HFF-Myc (cell line): ENCODE data around the gene HSDL2.
"Not testable (repeated sequence)": the region's sequence is repeated elsewhere in the genome, so short reads cannot be mapped to it uniquely, and the experiment has no call there.

Experiments
- DNase-seq: peaks from one replicate; pipeline ENCODE4 v3.0.0-alpha.2; 2011; ENCODE audit warnings: low read depth; ENCODE audit errors: extremely low read depth
- H3K4me3 ChIP-seq: replicated peaks from 2 replicates; pipeline ENCODE4 v1.5.1; 2011; ENCODE audit warnings: low read depth, mild to moderate bottlenecking, control low read depth, low read length
- CTCF ChIP-seq: IDR thresholded peaks from 2 replicates; pipeline ENCODE4 v1.5.1; 2012; ENCODE audit warnings: mild to moderate bottlenecking, low read depth, low read length, control low read depth; ENCODE audit errors: missing control alignments

The HSDL2 gene

GRCh38 chr9:112505607-112506006 lies 125.7 kb downstream of the HSDL2 start:
- no peak for DNase-seq
- TF ChIP-seq CTCF: no peak
- no peak overlapping the region for H3K4me3 ChIP-seq

GRCh38 chr9:112506571-112506970 lies 126.7 kb downstream of the HSDL2 start:
- no peak overlapping the region for H3K4me3 ChIP-seq
- DNase-seq: no peak
- TF ChIP-seq CTCF: no peak

- TF ChIP-seq CTCF: no peak
- DNase-seq: no peak
- no peak overlapping the region for H3K4me3 ChIP-seq
Observed at GRCh38 chr9:112507001-112507680, 127.2 kb downstream of the HSDL2 start.

- H3K4me3 ChIP-seq: no peak overlapping the region
- no peak for TF ChIP-seq CTCF
- no peak for DNase-seq
Observed at GRCh38 chr9:112508377-112508776, 128.5 kb downstream of the HSDL2 start.

- DNase-seq: not testable (repeated sequence)
Observed at GRCh38 chr9:112512377-112512776, 132.5 kb downstream of the HSDL2 start.

GRCh38 chr9:112516769-112517168 lies 136.9 kb downstream of the HSDL2 start:
- DNase-seq: no peak
- no peak for TF ChIP-seq CTCF
- no peak overlapping the region for H3K4me3 ChIP-seq

More at GRCh38 chr9:112512377-112512776, 132.5 kb downstream of the HSDL2 start:
- not testable (repeated sequence) for H3K4me3 ChIP-seq

GRCh38 chr9:112520069-112520468 lies 140.2 kb downstream of the HSDL2 start:
- TF ChIP-seq CTCF: no peak
- no peak overlapping the region for H3K4me3 ChIP-seq
- DNase-seq: no peak
